HL-60 (cell line): Measurements from ENCODE around the gene CLEC6A.

Source experiments
- POLR2AphosphoS5 ChIP-seq: IDR thresholded peaks from 2 replicates; pipeline ENCODE4 v1.6.1; 2012; ENCODE audit warnings: low read depth
- TF ChIP-seq, protein P1 (sequence below): IDR thresholded peaks from one replicate; pipeline ENCODE4 v1.5.1; 2011; ENCODE audit warnings: low read length, control low read depth, inconsistent platforms; ENCODE audit not compliant: insufficient read depth

DNA sequence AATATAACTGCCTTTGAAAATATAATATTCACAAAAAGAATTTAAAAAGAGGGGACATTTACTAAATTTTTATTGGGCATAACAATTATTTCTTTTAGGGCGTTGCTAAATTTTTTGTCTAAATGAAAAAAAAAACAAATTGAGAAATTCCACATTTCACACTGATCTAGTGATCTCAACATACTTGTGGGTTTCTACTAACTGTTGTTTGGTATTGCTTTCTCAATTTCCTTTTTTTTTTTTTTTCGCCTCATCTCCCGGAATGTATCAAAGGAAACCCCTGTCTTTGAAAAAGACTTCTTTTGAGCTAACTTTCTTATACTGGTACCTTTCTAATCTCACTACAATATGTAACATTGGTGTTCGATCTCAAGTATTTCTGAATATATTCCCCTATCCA lies 57.5 kb downstream of the CLEC6A start, which contains the start of gene CLEC4D:
- TF ChIP-seq, protein P1, sequence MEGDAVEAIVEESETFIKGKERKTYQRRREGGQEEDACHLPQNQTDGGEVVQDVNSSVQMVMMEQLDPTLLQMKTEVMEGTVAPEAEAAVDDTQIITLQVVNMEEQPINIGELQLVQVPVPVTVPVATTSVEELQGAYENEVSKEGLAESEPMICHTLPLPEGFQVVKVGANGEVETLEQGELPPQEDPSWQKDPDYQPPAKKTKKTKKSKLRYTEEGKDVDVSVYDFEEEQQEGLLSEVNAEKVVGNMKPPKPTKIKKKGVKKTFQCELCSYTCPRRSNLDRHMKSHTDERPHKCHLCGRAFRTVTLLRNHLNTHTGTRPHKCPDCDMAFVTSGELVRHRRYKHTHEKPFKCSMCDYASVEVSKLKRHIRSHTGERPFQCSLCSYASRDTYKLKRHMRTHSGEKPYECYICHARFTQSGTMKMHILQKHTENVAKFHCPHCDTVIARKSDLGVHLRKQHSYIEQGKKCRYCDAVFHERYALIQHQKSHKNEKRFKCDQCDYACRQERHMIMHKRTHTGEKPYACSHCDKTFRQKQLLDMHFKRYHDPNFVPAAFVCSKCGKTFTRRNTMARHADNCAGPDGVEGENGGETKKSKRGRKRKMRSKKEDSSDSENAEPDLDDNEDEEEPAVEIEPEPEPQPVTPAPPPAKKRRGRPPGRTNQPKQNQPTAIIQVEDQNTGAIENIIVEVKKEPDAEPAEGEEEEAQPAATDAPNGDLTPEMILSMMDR = no peak
- TF ChIP-seq POLR2AphosphoS5 = no peak
